HG02759 (cell line): ENCODE results near the gene ZNF606.
"Not testable (repeated sequence)": the region's sequence is repeated elsewhere in the genome, so short reads cannot be mapped to it uniquely, and the experiment has no call there.

ENCODE experiments used
- ATAC-seq: cut with Tn5 transposase; IDR thresholded peaks from one replicate; pipeline ENCODE4 v1.9.1; 2021; ENCODE audit warnings: mild to moderate bottlenecking, moderate library complexity; ENCODE audit not compliant: unreplicated experiment

ZNF606 gene

DNA sequence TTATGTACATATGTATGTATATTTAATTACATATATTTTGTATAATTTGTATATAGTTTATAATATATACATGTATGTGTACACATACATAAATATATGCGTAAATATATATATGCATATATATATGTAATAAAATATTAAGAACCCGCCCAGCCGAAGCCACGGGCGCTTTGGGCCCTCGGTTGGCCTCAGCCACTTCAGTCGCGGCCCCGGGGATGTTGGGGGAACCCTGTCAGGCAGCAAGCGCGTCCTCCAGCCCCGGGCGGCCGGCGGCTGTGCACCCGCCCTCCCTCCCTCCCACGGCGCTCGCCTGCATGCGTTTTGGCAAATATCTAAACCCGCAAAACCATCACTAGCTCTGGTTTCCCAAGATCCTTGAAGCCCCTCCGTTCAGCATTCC, 7.9 kb upstream of the ZNF606 start:
- no peak for ATAC-seq

DNA sequence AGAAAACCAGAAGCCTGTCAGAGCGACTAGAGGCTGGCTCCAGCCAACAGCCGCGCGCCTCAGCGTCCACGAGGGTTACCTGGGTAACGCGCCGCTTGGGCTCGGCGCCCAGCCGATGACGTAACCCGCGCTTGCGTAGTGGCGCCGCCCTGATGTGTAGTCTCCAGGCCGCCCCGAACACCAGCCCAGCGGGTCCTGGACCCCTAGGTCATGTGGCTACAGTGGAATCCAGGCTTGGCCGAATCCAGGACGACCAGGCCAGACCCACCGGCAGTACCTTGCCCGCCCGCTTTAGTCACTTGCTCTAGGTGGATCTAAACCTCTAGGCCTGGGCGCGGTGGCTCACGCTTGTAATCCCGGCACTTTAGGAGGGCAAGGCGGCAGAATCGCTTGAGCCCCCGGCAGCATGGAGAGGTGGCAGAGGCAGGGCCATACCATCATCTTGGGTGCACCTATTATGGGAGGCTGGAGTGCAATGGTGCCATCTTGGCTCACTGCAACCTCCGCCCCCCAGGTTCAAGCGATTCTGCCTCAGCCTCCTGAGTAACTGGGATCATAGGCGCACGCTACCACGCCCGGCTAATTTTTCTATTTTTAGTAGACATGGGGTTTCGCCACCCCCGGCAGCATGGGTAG, 7.2 kb upstream of the ZNF606 start:
- no peak for ATAC-seq

DNA sequence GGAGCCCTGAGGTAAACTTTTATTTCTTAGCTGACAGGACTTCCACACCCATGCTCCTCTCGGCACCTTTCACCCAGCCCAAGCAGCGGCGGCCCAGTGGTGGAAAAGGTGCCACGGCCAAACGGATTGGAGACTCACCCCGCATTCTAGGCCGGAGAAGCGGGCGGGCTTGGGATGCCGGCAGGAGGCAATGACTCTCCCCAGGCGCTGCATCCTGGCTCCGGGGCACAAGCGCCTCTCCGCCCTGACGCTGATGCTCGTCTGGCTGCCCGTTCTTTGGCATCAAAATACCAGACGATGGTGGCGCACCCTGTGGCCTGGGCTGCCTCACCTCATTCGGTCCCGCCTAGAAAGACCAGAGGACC, 6.7 kb upstream of the ZNF606 start:
- ATAC-seq, result no peak

DNA sequence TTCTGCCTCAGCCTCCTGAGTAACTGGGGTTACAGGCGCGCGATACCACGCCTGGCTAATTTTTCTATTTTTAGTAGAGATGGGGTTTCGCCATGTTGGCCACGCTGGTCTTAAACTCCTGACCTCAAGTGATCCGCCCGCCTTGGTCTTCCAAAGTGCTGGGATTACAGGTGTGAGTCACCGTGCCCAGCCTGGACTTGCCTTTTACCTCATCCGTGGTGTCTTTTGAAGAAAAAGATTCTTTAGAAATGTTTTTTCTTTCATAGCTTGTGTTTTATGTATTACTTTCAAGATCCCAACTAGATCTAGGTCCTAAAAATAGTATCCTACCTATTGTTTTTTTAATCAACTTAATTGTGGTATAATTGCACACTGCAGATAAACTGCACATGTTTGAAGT, 6.3 kb upstream of the ZNF606 start:
- ATAC-seq, result not testable (repeated sequence)

DNA sequence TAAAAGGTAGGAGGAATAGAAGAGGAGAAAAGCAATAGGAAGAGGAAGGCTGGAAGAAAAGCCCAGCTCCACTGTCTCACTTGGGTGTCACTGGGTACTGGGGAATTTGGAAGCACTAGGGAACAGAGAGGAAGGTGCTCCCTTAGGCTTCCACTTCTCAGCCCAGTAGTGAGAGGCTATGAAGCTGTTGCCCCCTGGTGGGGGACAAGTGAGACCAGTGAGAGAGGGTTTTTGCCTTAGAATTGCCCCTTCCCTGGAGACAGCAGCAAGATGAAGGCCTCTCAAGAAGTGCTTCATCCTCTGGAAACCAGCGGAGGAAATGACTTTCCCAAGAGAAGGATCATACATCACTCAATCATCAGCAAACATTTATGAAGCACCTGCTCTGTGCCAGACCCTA, 4.7 kb upstream of the ZNF606 start:
- ATAC-seq, result no peak

DNA sequence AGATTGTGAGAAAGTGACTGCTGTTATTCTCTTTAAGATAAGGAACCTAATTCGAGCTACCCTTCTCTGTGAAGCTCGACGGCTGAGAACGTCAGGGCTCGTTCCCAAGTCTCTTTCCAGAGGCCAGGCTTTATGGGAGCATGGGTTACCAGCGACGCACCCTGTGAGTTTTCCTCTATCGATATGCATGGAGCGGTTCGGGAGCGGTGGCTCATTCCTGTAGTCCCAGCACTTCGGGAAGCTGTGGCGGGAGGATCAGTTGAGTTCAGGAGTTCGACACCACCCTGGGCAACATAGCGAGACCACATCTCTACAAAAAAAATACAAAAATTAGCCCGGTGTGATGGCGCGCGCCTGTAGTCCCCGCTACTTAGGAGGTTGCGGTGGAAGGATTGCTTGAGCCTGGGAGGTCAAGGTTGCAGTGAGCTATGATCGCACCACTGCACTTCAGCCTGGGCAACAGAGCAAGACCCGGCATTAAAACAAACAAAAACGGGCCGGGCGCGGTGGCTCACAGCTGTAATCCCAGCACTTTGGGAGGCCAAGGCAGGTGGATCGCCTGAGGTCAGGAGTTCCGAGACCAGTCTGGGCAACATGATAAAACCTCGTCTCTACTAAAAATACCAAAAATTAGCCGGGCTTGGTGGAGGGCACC, 681 bp upstream of the ZNF606 start:
- no peak for ATAC-seq

DNA sequence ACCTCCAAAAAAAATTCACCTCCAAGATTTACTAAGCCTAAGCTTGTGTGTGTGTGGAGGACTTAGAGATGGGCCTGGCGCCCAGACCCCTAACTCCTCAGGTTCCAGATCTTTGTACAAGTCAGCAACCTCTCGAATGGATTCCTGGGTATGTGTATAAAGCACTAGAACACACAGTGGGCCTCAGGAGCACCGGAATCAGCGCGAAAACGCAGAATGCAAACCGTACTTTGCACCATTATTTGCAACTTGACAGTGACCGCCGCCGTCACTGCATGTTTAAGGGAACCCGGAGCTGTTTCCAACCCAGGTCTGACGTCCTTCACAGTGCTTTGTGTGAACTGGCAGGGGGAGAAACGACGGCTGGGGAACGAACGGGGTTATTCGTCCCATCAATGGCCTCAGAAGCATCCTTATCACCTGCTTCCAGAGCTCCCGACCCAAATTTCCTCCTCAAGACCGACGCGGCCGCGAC, 688 bp downstream of the ZNF606 start:
- ATAC-seq, result peak; percentile 4

DNA sequence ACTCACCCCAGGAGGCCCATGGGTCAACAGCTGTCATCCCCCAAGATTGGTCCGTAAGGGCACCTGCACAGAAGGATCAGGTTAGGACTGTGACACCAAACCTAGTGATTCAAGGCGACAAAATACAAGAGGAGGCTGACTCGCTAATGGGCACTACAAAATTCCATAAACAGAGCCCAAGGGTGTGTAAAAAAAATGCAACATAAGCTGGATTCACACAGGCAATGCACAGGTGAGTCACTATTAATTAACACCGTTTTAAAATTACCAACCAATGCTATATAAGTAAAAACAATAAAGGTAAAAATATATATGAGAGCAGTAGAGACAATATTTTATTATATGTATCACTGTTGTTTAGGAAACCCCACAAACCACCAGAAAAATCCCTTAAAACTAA, 1.9 kb downstream of the ZNF606 start:
- no peak for ATAC-seq

DNA sequence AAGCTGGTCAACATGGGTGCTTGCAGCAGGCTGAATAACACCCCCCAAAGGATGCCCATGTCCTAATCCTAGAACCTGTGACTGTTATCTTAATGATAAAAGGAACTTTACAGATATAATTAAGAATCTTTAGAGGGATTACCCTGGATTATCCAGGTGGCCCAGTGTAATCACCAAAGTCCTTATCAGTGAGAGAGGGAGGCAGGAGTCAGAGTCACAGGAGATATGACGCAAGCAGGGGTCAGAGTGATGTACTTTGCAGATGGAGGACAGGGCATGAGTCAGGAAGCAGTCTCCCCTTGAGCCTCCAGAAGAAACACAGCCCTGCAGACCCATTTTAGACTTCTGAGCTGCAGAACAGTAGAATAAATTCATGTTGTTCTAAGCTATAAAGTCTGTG, 9.8 kb downstream of the ZNF606 start:
- ATAC-seq, result no peak

DNA sequence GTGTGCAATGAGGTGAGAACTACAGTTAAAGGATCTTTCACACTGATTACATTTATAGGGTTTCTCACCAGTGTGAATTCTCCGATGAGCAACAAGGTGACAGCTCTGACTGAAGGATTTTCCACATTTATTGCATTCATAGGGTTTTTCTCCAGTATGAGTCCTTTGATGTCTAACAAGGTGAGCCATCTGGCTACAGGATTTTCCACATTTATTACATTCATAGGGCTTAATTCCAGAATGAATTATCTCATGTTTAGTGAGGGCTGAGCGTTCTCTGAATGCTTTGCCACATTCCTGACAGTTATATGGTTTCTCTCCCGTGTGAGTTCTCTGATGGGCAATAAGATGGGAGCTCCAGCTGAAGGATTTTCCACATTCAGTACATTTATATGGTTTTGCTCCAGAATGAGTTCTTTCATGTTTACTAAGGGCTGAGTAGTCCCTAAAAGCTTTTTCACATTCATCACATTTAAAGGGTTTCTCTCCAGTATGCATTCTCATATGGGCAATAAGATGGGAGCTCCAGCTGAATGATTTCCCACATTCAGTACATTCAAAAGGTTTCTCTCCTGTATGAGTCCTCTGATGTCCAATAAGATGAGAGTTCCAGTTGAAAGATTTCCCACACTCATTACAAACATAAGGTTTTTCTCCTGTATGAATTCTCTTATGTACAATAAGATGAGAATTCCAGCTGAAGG, 23.9 kb downstream of the ZNF606 start:
- no peak for ATAC-seq

DNA sequence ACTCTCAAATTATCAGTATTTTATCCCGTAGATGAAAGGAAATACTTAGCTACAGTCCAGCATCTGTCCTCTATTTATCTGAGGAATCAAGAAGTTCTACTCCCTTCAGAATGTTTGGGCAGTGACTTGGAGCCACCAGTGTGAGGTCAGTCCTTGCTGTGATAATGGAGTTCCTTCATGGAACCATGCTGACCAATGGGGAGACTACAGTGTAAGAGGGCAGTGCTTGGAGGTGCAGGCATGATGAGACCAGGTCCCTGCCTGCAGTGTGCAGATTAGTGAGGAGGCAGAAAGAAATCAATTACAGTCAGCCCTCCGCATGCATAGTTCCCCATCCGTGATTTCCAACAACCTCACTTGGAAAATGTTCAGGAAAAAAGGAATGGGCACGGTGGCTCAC, 28.2 kb downstream of the ZNF606 start, which contains the start of gene C19orf18:
TSS of gene C19orf18 (minus strand) at position 101 of the 400 bp plus-strand sequence. CDS start 102 bp downstream, outside the sequence.
- ATAC-seq, result no peak

DNA sequence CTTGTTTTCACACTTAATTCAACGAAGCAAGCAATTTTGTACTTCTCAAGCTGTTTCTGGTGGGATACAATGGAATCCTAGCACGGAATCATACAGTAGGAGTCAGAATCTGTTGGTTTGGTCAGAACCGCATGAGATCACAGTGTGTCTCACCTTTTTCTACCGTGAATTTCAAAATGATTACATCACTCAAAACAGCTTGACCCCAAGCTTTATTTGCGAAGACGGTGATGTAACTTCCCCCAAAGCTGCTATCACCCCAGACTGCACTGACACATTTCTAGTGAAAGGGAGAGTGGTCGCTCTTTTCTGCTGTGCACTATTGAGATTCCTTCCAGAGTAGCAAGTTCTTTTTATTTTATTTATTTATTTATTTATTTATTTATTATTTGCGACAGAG, 37.9 kb downstream of the ZNF606 start:
- ATAC-seq, result no peak

DNA sequence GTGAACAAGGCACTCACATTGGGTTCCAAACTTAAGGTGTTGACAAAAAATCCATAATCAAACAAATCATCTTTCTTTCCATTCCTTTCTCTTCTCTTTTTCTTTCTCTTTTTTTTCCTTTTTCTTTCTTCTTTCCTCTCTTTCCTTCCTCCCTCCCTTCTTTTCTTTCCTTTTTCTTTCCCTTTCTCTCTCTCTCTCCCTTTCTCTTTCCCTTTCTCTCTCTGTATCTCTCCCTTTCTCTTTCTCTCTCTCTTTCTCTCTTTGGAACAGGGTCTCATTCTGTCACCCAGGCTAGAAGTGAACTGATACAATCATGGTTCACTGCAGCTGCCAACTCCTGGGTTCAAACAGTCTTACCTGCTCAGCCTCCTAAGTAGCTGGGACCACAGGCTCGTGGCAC, 40.8 kb downstream of the ZNF606 start:
- no peak for ATAC-seq

DNA sequence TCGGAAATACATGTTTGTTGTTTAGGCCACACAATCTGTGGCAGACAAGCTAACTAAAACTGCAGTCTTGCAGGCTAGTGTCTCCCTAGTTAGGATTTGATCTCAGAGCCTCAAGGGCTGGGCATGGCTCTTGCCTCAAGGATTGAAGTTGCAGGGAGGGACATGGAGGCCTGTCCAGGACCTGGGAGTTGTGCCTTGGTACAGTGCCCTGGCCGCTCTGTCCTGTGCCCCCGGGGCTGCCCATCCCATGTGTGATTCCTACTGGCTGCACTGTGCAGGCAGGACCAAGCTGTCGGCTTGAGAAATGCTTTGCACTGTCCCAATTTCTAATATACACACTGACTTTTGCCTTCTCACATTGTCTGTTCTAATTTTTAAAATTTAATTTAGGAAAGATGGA, 47.6 kb downstream of the ZNF606 start:
- no peak for ATAC-seq

DNA sequence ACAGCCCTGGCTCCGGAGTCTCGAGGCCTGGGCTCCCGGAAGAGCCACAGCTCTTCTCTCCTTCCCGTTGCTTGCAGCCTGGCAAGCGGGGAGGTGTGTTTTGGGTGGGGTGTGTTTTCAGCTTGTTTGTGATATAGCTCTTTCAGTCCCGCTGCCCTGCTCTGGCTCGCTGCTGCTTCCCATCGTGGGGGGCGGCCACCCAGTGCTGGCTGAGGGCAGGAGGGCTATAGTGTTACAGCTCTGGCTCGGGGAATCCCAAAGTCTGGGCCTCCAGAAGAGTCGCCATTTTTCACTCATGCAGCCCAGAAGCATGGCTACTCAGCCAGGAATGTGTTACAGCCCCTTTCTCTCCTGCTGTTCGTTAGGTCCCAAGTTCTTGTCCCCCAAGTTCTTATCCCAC, 52.9 kb downstream of the ZNF606 start:
- no peak for ATAC-seq

DNA sequence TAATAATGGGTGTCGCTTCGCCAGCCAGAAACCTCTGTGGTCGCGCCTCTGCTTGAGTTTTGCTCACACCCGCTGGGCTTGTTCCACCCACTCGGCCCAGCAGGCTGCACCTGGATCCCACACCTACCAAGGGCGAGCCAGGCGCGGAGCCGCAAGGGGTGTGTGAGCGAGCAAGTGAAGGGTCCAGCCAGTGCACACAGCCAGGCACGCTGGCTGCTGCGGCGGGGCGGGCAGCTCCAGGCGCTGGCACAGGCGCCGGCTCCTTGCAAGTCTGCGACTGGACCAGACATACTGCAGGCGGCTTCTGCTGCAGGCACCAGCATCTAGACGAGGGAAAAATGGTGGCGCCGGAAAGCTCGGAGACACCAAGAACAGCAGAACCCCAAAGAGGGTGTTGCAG, 53.3 kb downstream of the ZNF606 start:
- ATAC-seq, result no peak

DNA sequence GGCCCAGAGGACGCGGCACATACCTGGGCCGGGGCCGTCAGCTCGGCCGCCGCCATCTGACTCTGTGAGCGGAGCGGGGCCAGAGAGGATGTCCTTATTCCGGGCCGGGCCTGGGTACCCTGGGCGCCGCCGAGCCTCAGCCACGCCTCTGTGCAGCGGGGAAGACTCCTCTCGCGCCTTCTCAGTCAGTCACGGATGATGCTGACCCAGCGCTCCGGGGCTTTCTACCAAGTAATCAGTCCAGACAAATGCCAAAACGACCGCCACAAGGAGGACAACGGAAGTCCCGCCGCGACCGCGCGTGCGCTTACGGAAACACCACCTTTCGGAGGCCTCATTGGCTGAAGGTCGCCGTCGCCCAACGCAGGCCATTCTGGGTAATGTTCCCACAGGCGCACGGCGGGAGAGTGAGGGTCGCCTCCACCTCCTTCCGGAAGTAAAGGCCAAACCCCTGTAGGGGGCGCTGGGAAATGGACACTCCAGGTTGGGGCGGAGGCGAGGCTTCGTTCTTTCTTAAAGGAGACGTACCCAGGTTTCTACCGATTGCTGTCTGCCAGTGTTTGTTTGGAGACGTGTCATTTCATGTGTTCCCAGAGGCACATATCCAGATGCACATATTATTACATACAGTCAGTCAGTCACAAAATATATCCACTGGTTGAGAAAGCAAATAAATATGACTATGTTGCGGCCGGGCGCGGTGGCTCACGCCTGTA, 55.0 kb downstream of the ZNF606 start, which contains the start of gene ZNF256:
TSS of gene ZNF256 (minus strand) at position 288 of the 716 bp plus-strand sequence. CDS start at position 56, 232 bp downstream.
- ATAC-seq, result peak; percentile 94

DNA sequence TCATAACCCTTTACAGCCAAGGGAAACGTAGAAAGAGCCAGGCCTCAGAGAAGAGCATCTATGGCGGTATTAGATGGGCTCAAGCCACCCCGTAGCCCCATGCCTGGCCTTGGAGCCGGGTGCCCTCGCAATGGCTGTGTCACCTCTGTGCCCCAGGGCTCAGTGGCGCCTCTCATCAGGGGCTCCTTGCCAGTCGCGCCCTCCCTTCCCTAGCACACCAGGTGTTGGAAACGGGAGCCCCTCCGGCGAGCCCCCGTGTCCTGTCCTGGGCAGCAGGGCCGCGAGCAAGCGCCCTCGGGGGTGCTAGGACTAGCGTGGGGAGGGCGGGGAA, 55.6 kb downstream of the ZNF606 start:
- no peak for ATAC-seq

DNA sequence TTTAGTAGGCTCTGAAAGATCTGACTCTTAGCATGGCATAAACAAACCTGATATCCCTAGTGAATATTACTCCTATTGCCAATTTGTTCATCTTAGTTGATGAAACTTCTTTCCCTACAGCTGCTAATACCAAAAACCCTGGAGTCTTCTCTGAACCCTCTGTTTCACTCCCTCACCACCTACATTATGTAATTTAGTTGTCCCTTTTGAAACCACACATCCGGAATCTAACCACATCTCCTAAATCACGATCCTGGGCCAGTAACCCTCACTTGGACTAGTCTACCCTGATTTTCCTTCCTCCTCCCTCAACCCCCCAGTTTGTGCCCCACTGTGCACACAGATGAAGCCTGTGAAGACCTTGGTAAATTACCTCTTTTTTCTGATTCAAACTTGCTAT, 56.3 kb downstream of the ZNF606 start:
- ATAC-seq, result no peak

DNA sequence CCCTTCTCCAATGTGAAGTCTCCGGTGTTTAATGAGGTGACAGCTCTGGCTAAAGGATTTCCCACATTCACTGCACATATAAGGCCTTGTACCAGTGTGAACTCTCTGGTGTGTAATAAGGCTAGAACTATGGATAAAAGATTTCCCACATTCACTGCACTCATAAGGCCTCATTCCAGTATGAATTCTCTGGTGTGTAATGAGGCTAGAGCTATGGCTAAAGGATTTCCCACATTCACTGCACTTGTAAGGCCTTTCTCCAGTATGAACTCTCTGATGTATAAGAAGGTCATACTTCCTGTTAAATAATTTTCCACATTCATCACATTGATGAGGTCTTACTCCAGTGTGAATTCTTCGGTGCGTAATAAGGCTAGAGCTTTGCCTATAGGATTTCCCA, 61.0 kb downstream of the ZNF606 start:
- no peak for ATAC-seq

DNA sequence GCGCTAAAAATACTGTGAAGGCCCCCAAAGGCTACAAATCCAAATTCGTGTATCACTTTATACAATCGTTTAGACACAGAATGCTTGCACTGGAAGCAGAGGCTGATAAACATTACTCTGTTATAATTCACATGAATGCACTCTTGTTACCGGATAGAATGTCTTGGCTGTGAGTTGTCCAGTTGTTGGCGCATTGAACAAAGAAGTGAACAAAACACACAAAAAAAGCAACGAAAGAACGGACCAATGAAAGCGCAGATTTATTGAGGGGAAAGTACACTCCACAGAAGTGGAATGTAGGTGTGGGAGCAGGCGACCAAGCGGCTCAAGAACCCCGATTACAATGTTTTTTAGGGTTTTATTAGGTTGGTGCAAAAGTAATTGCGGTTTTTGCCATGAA, 66.9 kb downstream of the ZNF606 start:
- no peak for ATAC-seq
